ENCODE results near the gene MGA. TPM values are rescaled to one million over a fixed set of nuclear protein-coding genes. Genes with fewer than 3 reads are reported as not detected.

Gene MGA
- total and polyA plus RNA-seq, 2 of the 8 experiments (the other 6 are each of a cell fraction or from before 2014, with no cell fraction given) = 7.6 to 53.2 TPM

- 83% methylated on average over 8 of the region's 8 CpGs; no CpG with 5 or more reads in 1 of the 2 experiments for WGBS, 2 experiments (ENCODE audit: extremely low coverage in 1 of 2, insufficient coverage in 1 of 2, insufficient read length in 1 of 2, insufficient replicate concordance in 2 of 2, low coverage in 1 of 2, low lambda C conversion rate in 2 of 2, missing lambda C conversion rate in 1 of 2)
- Histone ChIP-seq H2BK120ac (replicated peaks; ENCODE audit: low read depth, low read length) (no peak overlapping the region), H3K9ac (replicated peaks in 1 of 4; ENCODE audit: extremely low read depth in 1 of 4, low read depth in 3 of 4, low read length in 3 of 4) (no peak overlapping the region), H2AK5ac (ENCODE audit: low read depth, low read length) (no peak overlapping the region), H3K56ac (replicated peaks; ENCODE audit: insufficient read length, low read depth, low read length) (no peak overlapping the region), H2BK20ac (ENCODE audit: low read length) (no peak overlapping the region), H4K91ac (replicated peaks; ENCODE audit: insufficient read length, low read length) (no peak overlapping the region), H3K23ac (ENCODE audit: insufficient read length) (no peak overlapping the region), H3K9me3 (ENCODE audit: insufficient read depth in 2 of 2, low read depth in 1 of 2, low read length in 1 of 2) (no peaks in the 10 kb centered on the region), H3K27me3 (replicated peaks in 1 of 4; ENCODE audit: control insufficient read depth in 3 of 4, extremely low read depth in 1 of 4, insufficient read depth in 3 of 4, low read length in 3 of 4) (no peaks in the 10 kb centered on the region), H3K4me2 (ENCODE audit: insufficient read depth in 1 of 2, low read depth in 2 of 2, low read length in 2 of 2) (peak overlapping the region; percentile 93 to 99; a peak in 3 of 4 replicates), H3K4me1 (replicated peaks in 1 of 4; ENCODE audit: control insufficient read depth in 3 of 4, insufficient read depth in 4 of 4, low read length in 3 of 4) (peaks cover 0 to 21% (median 10%) of the 10 kb centered on the region in 4 experiments; a peak in 5 of 7 replicates), H3K79me1 (ENCODE audit: low read depth, low read length) (no peaks in the 10 kb centered on the region), H3K4ac (replicated peaks; ENCODE audit: insufficient read length, low read depth, low read length) (no peak overlapping the region), H4K5ac (ENCODE audit: insufficient read length, low read depth, low read length) (no peak overlapping the region), H3K36me3 (ENCODE audit: control insufficient read depth in 2 of 4, insufficient read depth in 4 of 4, low read length in 3 of 4) (no peaks in the 10 kb centered on the region), H2BK12ac (ENCODE audit: low read depth, low read length) (no peak overlapping the region), H2BK5ac (ENCODE audit: low read depth, low read length) (no peak overlapping the region), H4K20me1 (replicated peaks in 1 of 2; ENCODE audit: control insufficient read depth in 1 of 2, insufficient read depth in 2 of 2, low read length in 2 of 2) (no peaks in the 10 kb centered on the region), H4K8ac (ENCODE audit: extremely low read depth, insufficient read depth, low read length) (no peak overlapping the region), H3K18ac (ENCODE audit: extremely low read depth, low read length) (no peak overlapping the region), H2BK15ac (ENCODE audit: low read length) (no peak overlapping the region), H3K14ac (ENCODE audit: insufficient read length) (no peak overlapping the region), H2AFZ (ENCODE audit: low read length) (no peak overlapping the region), H3K23me2 (ENCODE audit: low read depth, low read length) (peaks cover 16% of the 10 kb centered on the region), H3K79me2 (ENCODE audit: control insufficient read depth in 1 of 2, insufficient read depth in 2 of 2, low read length in 2 of 2) (peaks cover 0 to 5% of the 10 kb centered on the region in 2 experiments; a peak in 2 of 4 replicates), H3K27ac (ENCODE audit: low read depth, low read length) (no peak overlapping the region), H3K4me3 (ENCODE audit: extremely low read depth in 1 of 4, insufficient read depth in 2 of 4, low read depth in 3 of 4, low read length in 4 of 4) (peak overlapping the region in 1 of 4 experiments; percentile 71; a peak in 3 of 8 replicates)
- FAIRE-seq (peak; percentile 85), DNase-seq (ENCODE audit: low read depth in 1 of 2, low spot score in 2 of 2) (no peak)
- ChIA-PET CTCF (ENCODE audit: partially characterized antibody) (interaction anchor here (0.7 to 9.3 kb wide), 41 partner anchors 8 to 335 kb away, joined by 3 to 283 read pairs (median 5); no protein-coding TSS in a partner anchor), POLR2A (ENCODE audit: partially characterized antibody) (interaction anchor here (0.7 to 5.2 kb wide), 9 partner anchors 11 to 211 kb away, joined by 3 to 24 read pairs (median 5); no protein-coding TSS in a partner anchor)
- TF ChIP-seq FOSL1 (IDR thresholded peaks at IDR 0.05; ENCODE audit: insufficient read depth, low read depth, low read length) (no peak), POLR2AphosphoS5 (IDR thresholded peaks at IDR 0.05; ENCODE audit: low read depth, low read length) (no peak), SRF (IDR thresholded peaks at IDR 0.05; ENCODE audit: low read depth, low read length) (no peak), RAD21 (IDR thresholded peaks at IDR 0.05 in 1 of 2, conservative IDR thresholded peaks at IDR 0.05 in 1 of 2; ENCODE audit: low read depth in 2 of 2, low read length in 2 of 2) (peak; percentile 85), TCF12 (IDR thresholded peaks at IDR 0.05; ENCODE audit: low read depth, low read length) (no peak), ASH2L (IDR thresholded peaks at IDR 0.05; ENCODE audit: low read length) (no peak), CREB1 (IDR thresholded peaks at IDR 0.05) (no peak), SP1 (IDR thresholded peaks at IDR 0.05; ENCODE audit: low read depth, low read length) (no peak), CEBPB (IDR thresholded peaks at IDR 0.05; ENCODE audit: low read depth, low read length) (no peak), YY1 (IDR thresholded peaks at IDR 0.05; ENCODE audit: low read depth, low read length) (no peak)
- TF ChIP-seq, protein P1, sequence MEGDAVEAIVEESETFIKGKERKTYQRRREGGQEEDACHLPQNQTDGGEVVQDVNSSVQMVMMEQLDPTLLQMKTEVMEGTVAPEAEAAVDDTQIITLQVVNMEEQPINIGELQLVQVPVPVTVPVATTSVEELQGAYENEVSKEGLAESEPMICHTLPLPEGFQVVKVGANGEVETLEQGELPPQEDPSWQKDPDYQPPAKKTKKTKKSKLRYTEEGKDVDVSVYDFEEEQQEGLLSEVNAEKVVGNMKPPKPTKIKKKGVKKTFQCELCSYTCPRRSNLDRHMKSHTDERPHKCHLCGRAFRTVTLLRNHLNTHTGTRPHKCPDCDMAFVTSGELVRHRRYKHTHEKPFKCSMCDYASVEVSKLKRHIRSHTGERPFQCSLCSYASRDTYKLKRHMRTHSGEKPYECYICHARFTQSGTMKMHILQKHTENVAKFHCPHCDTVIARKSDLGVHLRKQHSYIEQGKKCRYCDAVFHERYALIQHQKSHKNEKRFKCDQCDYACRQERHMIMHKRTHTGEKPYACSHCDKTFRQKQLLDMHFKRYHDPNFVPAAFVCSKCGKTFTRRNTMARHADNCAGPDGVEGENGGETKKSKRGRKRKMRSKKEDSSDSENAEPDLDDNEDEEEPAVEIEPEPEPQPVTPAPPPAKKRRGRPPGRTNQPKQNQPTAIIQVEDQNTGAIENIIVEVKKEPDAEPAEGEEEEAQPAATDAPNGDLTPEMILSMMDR (IDR thresholded peaks at IDR 0.05; ENCODE audit: control extremely low read depth in 1 of 3, insufficient read depth in 1 of 3, low read depth in 1 of 3, low read length in 3 of 3) = peak; percentile 47 to 80 (median 72)
Measured at GRCh38 chr15:41772720-41773331, 112.6 kb downstream of the MGA start.

All from H1 (cell line).